ENCODE results near the gene SENP5.
"Not testable (repeated sequence)": the region's sequence is repeated elsewhere in the genome, so short reads cannot be mapped to it uniquely, and the experiment has no call there.

Gene SENP5

DNA sequence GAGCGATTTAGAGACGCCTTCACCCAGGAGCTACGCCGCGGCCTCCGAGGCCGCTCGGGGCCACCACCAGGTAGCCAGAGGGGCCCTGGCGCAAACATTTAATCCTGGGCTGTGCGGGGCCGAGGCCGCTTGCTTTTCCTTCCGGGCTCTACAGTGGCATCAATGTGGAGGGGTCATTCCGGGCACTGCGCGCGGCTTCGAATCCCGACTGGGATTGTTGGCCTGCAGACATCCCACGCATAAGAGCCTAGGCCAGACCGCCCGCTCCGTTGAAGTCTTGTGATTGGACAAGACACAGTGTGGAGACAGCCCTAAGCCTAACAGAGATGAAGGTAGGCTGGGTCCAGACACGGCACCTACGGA is 75.2 kb downstream of the SENP5 start:
- DNase-seq (ENCODE audit: low spot score): peak; percentile 11

DNA sequence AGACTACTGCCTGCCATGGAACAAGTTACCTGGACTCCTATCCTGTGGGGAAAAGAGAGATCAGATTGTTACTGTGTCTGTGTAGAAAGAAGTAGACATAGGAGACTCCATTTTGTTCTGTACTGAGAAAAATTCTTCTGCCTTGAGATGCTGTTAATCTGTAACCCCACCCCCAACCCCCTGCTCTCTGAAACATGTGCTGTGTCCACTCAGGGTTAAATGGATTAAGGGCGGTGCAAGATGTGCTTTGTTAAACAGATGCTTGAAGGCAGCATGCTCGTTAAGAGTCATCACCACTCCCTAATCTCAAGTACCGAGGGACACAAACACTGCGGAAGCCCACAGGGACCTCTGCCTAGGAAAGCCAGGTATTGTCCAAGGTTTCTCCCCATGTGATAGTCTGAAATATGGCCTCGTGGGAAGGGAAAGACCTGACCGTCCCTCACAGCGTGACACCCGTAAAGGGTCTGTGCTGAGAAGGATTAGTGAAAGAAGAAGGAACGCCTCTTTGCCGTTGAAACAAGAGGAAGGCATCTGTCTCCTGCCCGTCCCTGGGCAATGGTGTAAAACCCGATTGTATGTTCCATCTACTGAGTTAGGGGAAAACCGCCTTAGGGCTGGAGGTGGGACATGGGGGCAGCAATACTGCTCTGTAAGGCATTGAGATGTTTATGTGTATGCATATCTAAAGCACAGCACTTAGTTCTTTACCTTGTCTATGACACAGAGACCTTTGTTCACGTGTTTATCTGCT is 76.5 kb downstream of the SENP5 start:
- not testable (repeated sequence) for DNase-seq (ENCODE audit: low spot score)

GRCh38 chr3:196947136-196947859 is 79.6 kb downstream of the SENP5 start:
- no peak for DNase-seq (ENCODE audit: low spot score)

- no peak for DNase-seq (ENCODE audit: low spot score)
Observed at GRCh38 chr3:196947860-196948441, 80.2 kb downstream of the SENP5 start.

- DNase-seq (ENCODE audit: low spot score): no peak
Observed at GRCh38 chr3:196948442-196949284, 80.9 kb downstream of the SENP5 start.

- no peak for DNase-seq (ENCODE audit: low spot score)
Observed at GRCh38 chr3:196949285-196949619, 81.5 kb downstream of the SENP5 start.

GRCh38 chr3:196949750-196950149 is 82.0 kb downstream of the SENP5 start:
- DNase-seq (ENCODE audit: low spot score): no peak

GRCh38 chr3:196951371-196951770 is 83.7 kb downstream of the SENP5 start:
- no peak for DNase-seq (ENCODE audit: low spot score)

GRCh38 chr3:196954832-196955231 is 87.1 kb downstream of the SENP5 start:
- no peak for DNase-seq (ENCODE audit: low spot score)

- DNase-seq (ENCODE audit: low spot score): no peak
Observed at GRCh38 chr3:196962108-196962929, 94.6 kb downstream of the SENP5 start.

DNA sequence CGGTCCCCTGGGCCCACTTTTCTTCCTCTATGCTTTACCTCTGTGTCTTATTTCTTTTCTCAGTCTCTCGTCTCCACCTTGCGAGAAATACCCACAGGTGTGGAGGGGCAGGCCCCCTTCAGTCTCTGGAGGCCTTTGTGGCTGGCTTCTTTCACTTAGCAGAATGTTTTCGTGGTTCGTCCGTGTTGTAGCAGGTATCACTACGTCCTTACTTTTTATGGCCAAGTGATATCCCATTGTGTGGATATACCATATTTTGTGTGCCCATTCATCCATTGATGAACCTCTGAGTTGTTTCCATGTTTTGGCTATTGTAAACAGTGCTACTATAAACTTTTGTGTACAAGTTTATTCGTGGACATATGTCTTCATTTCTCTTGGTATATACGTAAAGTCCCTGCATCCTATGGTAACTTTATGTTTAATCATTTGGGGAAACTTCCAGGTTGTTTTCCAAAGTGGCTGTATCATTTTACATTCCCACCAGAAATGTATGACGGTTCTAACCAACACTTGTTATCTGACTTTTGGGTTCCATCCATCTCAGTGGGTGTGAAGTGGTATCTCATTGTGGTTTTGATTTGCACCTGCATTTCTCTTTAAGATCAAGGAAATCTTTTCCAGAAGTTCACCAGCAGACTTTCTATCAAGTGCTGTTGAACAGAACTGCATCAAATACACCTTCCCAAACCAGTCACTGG is 95.4 kb downstream of the SENP5 start:
- no peak for DNase-seq (ENCODE audit: low spot score)

DNA sequence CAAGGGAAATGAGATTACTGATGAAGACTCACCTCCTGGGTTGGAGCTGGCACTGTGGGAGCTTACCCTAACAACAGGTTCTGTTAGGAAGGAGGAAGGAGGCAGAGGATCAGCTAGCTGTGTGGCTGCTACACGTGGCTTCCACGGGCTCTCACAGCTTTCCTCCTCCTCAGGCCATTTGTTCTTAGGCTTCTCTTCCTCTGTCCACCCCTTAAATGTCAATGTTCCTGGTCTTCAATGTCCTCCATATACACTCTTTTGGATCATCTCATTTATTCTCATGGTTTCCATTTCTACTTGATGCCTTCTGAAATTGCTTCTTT is 95.9 kb downstream of the SENP5 start:
- no peak for DNase-seq (ENCODE audit: low spot score)

GRCh38 chr3:196965112-196965803 is 97.5 kb downstream of the SENP5 start:
- DNase-seq (ENCODE audit: low spot score): no peak

GRCh38 chr3:196965804-196966173 is 98.1 kb downstream of the SENP5 start:
- DNase-seq (ENCODE audit: low spot score): no peak

DNA sequence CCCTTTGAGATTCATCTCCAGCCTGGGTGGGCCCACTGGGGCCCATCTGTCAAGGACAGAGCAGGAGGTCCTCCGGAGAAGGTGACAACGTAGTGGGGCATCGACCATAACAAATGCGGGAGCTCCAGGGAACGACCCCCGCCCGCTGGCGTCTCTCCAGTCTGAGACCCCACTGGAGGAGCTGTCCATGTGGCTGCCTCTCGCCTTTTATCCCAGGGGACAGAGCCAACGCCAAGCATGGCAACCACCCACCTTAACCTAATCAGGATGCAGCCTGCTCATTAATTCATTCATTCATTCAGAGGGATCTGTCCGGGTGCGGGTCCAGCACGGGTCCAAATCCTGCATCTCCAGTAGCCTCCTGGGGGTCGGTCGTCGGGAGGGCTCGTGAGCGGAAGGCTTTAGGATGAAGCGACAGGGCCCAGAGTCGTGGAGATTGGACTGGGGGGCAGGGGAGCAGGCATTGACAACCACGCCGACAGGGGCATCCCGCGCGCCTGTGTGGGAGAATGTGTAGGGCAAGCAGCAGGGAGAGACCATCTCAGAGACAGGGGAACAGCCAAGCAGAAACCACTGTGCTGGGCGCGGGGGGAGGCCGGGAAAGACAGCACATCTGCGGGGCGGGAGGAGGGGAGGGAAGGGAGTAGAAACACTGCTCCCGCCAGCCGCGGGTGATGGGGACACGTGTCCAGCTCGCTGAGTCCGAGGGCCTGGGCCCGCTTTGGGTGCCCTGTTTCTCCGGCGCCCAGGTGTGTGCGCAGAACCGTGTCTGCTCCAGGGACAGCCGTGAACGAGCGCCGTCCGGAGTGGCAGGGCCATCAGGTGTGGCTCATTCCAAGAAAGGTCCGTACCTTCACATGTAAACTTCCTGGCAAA is 99.0 kb downstream of the SENP5 start:
- DNase-seq (ENCODE audit: low spot score): no peak

GRCh38 chr3:196967412-196968232 is 99.9 kb downstream of the SENP5 start:
- DNase-seq (ENCODE audit: low spot score): no peak

DNA sequence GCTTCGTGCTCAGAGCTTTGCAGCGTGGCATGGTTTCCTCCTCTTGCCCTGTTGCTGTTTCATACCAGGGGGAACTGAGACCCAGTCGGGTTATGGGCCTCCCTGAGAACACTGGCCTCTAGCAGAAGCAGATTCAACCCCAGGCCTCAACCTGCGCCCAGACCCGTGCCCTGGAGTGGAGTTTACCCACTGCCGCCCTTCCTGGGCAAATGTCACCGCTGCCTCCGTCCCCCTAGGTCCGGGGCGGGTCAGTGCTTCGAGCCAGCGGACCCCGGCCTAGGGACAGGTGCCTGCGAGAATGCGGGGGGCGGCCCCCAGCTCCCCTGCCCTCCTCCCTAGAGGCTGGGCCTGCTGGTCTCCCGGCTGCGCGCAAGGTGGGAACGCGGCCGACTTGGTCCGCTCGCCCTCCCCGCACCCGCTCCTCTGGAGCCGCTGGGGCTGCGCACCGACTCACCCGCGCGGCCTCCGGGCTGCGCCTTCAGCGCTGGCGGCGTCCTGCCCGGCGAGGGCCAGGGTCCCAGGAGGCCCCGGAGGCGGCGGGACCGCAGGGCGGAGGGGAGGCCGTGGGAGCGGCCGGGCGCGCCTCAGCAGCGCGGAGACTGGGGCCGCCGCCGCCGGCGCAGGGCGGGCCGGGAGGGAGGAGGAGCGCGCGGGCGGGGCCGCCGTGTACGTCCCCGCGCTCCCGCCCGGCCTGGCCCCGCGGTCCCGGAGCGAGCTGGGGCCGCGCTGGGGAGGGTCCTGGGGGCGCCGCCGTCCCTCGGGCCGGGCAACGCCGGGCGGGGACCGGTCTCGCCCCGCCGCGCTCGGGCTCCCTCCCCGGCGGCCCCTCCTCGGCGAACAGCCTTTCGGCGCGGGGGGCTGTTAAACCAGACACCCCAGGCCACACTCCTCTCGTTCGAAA is 100.8 kb downstream of the SENP5 start, which contains the start of gene PIGZ:
Gene PIGZ (minus strand): TSS at position 601 of the 901 bp plus-strand sequence. CDS start 16,802 bp downstream, outside the sequence.
- no peak for DNase-seq (ENCODE audit: low spot score)
